H9 (cell line): ENCODE data around the gene ABCF2. TPM values are rescaled to one million over a fixed set of nuclear protein-coding genes. Genes with fewer than 3 reads are reported as not detected.

Experiments used
- DNase-seq: peaks from one replicate; pipeline ENCODE4 v3.0.0-alpha.2; 2017
- H2AFZ ChIP-seq: one replicate; pipeline ENCODE4 v1.6.1; 2013; ENCODE audit warnings: mild to moderate bottlenecking, low read length, control low read depth, moderate library complexity
- H2AK5ac ChIP-seq: 2 replicates; pipeline ENCODE4 v1.6.1; 2013; ENCODE audit warnings: low read length, control low read depth, mixed read lengths; ENCODE audit not compliant: insufficient read length
- H2BK120ac ChIP-seq: one replicate; pipeline ENCODE4 v1.6.1; 2013; ENCODE audit warnings: low read depth, mild to moderate bottlenecking, low read length, control low read depth, inconsistent platforms; ENCODE audit not compliant: poor library complexity, severe bottlenecking
- H2BK12ac ChIP-seq: 2 replicates; pipeline ENCODE4 v1.6.1; 2013; ENCODE audit warnings: low read length, control low read depth, mixed read lengths, low read depth; ENCODE audit not compliant: insufficient read length
- H2BK15ac ChIP-seq: 2 replicates; pipeline ENCODE4 v1.6.1; 2013; ENCODE audit warnings: low read depth, low read length, control low read depth
- H2BK20ac ChIP-seq: one replicate; pipeline ENCODE4 v1.6.1; 2013; ENCODE audit warnings: low read depth, mild to moderate bottlenecking, low read length, control low read depth, inconsistent platforms; ENCODE audit not compliant: poor library complexity, severe bottlenecking
- H2BK5ac ChIP-seq: 2 replicates; pipeline ENCODE4 v1.6.1; 2013; ENCODE audit warnings: low read length, control low read depth, mixed read lengths; ENCODE audit not compliant: insufficient read length
- H3K14ac ChIP-seq: 2 replicates; pipeline ENCODE4 v1.6.1; 2013; ENCODE audit warnings: low read length, control low read depth; ENCODE audit not compliant: insufficient read depth
- H3K18ac ChIP-seq: 2 replicates; pipeline ENCODE4 v1.6.1; 2013; ENCODE audit warnings: low read depth, mild to moderate bottlenecking, mixed read lengths, low read length, control low read depth; ENCODE audit not compliant: insufficient read length
- H3K23ac ChIP-seq: 2 replicates; pipeline ENCODE4 v1.6.1; 2013; ENCODE audit warnings: low read length, control low read depth, mixed read lengths, low read depth; ENCODE audit not compliant: insufficient read length
- H3K23me2 ChIP-seq: 2 replicates; pipeline ENCODE4 v1.6.1; 2013; ENCODE audit warnings: low read depth, mild to moderate bottlenecking, mixed read lengths, low read length, control low read depth; ENCODE audit not compliant: insufficient read length, poor library complexity, severe bottlenecking
- H3K27ac ChIP-seq: 2 replicates; pipeline ENCODE4 v1.5.1; 2013; ENCODE audit warnings: low read length, control low read depth, mixed read lengths, low read depth; ENCODE audit not compliant: insufficient read length
- H3K27me3 ChIP-seq: 2 replicates; pipeline ENCODE4 v1.6.1; 2013; ENCODE audit warnings: low read length, control low read depth, inconsistent platforms; ENCODE audit not compliant: insufficient read depth
- H3K4ac ChIP-seq: 2 replicates; pipeline ENCODE4 v1.6.1; 2013; ENCODE audit warnings: low read depth, mild to moderate bottlenecking, control low read depth, inconsistent platforms, low read length, moderate library complexity
- H3K4me1 ChIP-seq: 2 replicates; pipeline ENCODE4 v1.6.1; 2013; ENCODE audit warnings: low read length, control low read depth, inconsistent platforms; ENCODE audit not compliant: insufficient read depth
- H3K4me2 ChIP-seq: 2 replicates; pipeline ENCODE4 v1.6.1; 2013; ENCODE audit warnings: low read length, control low read depth, mixed read lengths; ENCODE audit not compliant: insufficient read length, insufficient read depth
- H3K56ac ChIP-seq: 2 replicates; pipeline ENCODE4 v1.6.1; 2013; ENCODE audit warnings: low read depth, mild to moderate bottlenecking, mixed read lengths, low read length, control low read depth; ENCODE audit not compliant: insufficient read length
- H3K79me1 ChIP-seq: 2 replicates; pipeline ENCODE4 v1.6.1; 2013; ENCODE audit warnings: low read depth, mild to moderate bottlenecking, moderate library complexity, low read length, control low read depth, inconsistent platforms; ENCODE audit not compliant: insufficient read depth, poor library complexity, severe bottlenecking
- H3K79me2 ChIP-seq: 2 replicates; pipeline ENCODE4 v1.6.1; 2013; ENCODE audit warnings: low read length, control low read depth, inconsistent platforms; ENCODE audit not compliant: insufficient read depth
- H3K9ac ChIP-seq: 2 replicates; pipeline ENCODE4 v1.6.1; 2013; ENCODE audit warnings: low read length, control low read depth, mixed read lengths; ENCODE audit not compliant: insufficient read length; ENCODE audit errors: extremely low read depth
- H3K9me3 ChIP-seq: one replicate; pipeline ENCODE4 v1.6.1; 2013; ENCODE audit warnings: low read depth, low read length, inconsistent platforms; ENCODE audit not compliant: control insufficient read depth
- H3T11ph ChIP-seq: one replicate; pipeline ENCODE4 v1.6.1; 2013; ENCODE audit warnings: mild to moderate bottlenecking, low read length, control low read depth, inconsistent platforms
- H4K20me1 ChIP-seq: one replicate; pipeline ENCODE4 v1.6.1; 2013; ENCODE audit not compliant: control insufficient read depth, insufficient read length, insufficient read depth
- H4K5ac ChIP-seq: 2 replicates; pipeline ENCODE4 v1.6.1; 2013; ENCODE audit warnings: low read depth, mild to moderate bottlenecking, mixed read lengths, low read length, control low read depth; ENCODE audit not compliant: insufficient read length
- H4K8ac ChIP-seq: replicated peaks from 2 replicates; pipeline ENCODE4 v1.6.1; 2013; ENCODE audit warnings: low read length, control low read depth, mixed read lengths, low read depth; ENCODE audit not compliant: insufficient read length
- H4K91ac ChIP-seq: 2 replicates; pipeline ENCODE4 v1.6.1; 2013; ENCODE audit warnings: low read depth, mild to moderate bottlenecking, moderate library complexity, mixed read lengths, low read length, control low read depth; ENCODE audit not compliant: insufficient read length
- H3K27ac Mint-ChIP-seq, 3 experiments: 2 replicates in 2 of 3; 3 replicates in 1 of 3; pipeline ENCODE4 v1.8.0; 2020 to 2021; ENCODE audit warnings: mixed read lengths in 3 of 3, mild to moderate bottlenecking in 1 of 3, moderate library complexity in 1 of 3
- H3K27me3 Mint-ChIP-seq: 2 replicates; pipeline ENCODE4 v1.8.0; 2021; ENCODE audit warnings: low read depth, mild to moderate bottlenecking, moderate library complexity, mixed read lengths
- H3K36me3 Mint-ChIP-seq, 3 experiments: 2 replicates in 2 of 3; 3 replicates in 1 of 3; pipeline ENCODE4 v1.8.0; 2020 to 2021; ENCODE audit warnings: low read depth in 3 of 3, mixed read lengths in 3 of 3; ENCODE audit not compliant: insufficient read depth in 1 of 3
- H3K4me1 Mint-ChIP-seq, 2 experiments: 2 replicates each; pipeline ENCODE4 v1.8.0; 2020; ENCODE audit warnings: mixed read lengths in 2 of 2
- H3K4me3 Mint-ChIP-seq, 2 experiments: 2 replicates in 1 of 2; 3 replicates in 1 of 2; pipeline ENCODE4 v1.8.0; 2020 to 2021; ENCODE audit warnings: mild to moderate bottlenecking in 2 of 2, mixed read lengths in 2 of 2, moderate library complexity in 1 of 2
- H3K9me3 Mint-ChIP-seq, 2 experiments: 2 replicates in 1 of 2; 3 replicates in 1 of 2; pipeline ENCODE4 v1.8.0; 2020; ENCODE audit warnings: mild to moderate bottlenecking in 2 of 2, mixed read lengths in 2 of 2, moderate library complexity in 1 of 2
- CTCF ChIP-seq: fragments of 200-600 bp; sonication (generic); conservative IDR thresholded peaks from 3 replicates; pipeline ENCODE4 v1.8.0; 2021; ENCODE audit warnings: antibody characterized with exemption, mild to moderate bottlenecking
- WGBS: extraction: QIAGEN DNeasy Blood & Tissue Kit; methylation state at CpG from one replicate; pipeline ENCODE4 v1.1.7; 2013; ENCODE audit warnings: missing lambda C conversion rate, low lambda C conversion rate, mixed read lengths; ENCODE audit not compliant: insufficient read length; ENCODE audit errors: extremely low coverage; 5-methylcytosine and 5-hydroxymethylcytosine counted together
- total RNA-seq: library from RNA; stranded (reverse); gene quantifications from 2 replicates; pipeline ENCODE4 v1.2.1, GENCODE V29; 2021

Gene ABCF2
- total RNA-seq, 1 experiment from 2014 or later = 70.1 TPM

DNA sequence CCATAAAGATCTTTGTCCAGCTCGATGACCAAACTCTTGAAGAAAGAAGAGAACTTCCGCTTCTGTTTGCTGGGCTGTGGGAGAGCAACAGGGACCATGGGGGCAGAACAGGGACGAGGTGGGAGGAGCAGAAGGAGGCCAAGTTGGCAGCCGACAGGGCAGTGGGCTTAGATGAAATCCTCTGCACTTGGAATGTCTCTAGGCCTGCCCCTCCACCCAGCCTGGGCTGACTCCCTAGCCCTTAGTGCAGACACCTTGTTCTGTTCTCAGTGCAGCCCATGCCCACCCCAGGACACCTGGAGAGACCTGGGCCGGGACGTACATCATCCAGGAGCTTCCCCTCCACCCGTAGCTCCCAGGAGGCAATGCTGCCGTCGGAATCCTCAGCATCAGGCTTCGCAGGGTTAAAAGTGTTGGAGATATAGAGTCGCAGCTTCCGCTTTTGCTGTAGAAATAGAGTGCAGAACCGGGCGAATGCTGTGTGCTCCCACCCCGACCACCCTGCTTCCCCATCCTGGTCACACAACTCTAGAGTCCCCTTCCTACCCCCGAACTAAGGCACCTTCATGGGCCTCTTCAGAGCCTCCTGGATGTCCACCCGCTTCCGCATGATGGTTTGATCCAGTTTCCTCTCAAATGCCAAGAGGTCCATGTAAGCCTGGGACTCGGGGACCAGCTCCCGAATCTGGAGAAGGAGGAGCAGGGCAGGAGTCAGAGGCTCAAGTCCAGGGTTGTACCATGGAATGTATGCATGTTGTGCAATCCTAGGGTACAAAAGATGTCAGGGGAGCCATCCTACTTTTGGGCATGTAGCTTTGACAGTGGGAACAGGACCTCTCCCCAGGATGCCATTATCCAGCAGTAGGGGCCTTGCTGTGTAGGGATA, 15.4 kb upstream of the ABCF2 start:
- H3K56ac ChIP-seq = no peak overlapping the region
- no peak overlapping the region for H4K5ac ChIP-seq
- peaks cover 1% of the 10 kb centered on the region; the same call in 1 of the 2 replicates for H3K27me3 ChIP-seq
- no peak overlapping the region for H3K14ac ChIP-seq
- H3K36me3 Mint-ChIP-seq = peaks cover 2 to 5% (median 2%) of the 10 kb centered on the region in 3 experiments; a peak in 6 of 7 replicates
- H3K27ac ChIP-seq = no peak overlapping the region
- WGBS = no CpG with 5 or more reads among the region's 20 CpGs
- H3K23ac ChIP-seq = no peak overlapping the region
- H4K91ac ChIP-seq = no peak overlapping the region
- H2BK120ac ChIP-seq = no peak overlapping the region
- H3K4me2 ChIP-seq = no peak overlapping the region
- no peaks in the 10 kb centered on the region for H3K9me3 ChIP-seq
- no peak for TF ChIP-seq CTCF
- no peak overlapping the region for H2AK5ac ChIP-seq
- H3K4me1 ChIP-seq = no peaks in the 10 kb centered on the region; the same call in 1 of the 2 replicates
- no peak overlapping the region for H3K4ac ChIP-seq
- H3K4me3 Mint-ChIP-seq = no peak overlapping the region
- H4K8ac ChIP-seq = no peak overlapping the region
- H3T11ph ChIP-seq = no peak overlapping the region
- no peak overlapping the region for H2BK12ac ChIP-seq
- no peak overlapping the region for H2BK15ac ChIP-seq
- H2BK20ac ChIP-seq = no peak overlapping the region
- H3K4me1 Mint-ChIP-seq = peaks cover 28 to 37% of the 10 kb centered on the region in 2 experiments
- H3K18ac ChIP-seq = no peak overlapping the region
- H3K9ac ChIP-seq = no peak overlapping the region
- DNase-seq = no peak
- H3K79me2 ChIP-seq = no peaks in the 10 kb centered on the region
- no peaks in the 10 kb centered on the region; a peak in 1 of 5 replicates for H3K9me3 Mint-ChIP-seq
- no peak overlapping the region for H2BK5ac ChIP-seq
- H3K27ac Mint-ChIP-seq = no peak overlapping the region; a peak in 2 of 7 replicates
- peaks cover 38% of the 10 kb centered on the region for H3K27me3 Mint-ChIP-seq
- no peaks in the 10 kb centered on the region for H3K23me2 ChIP-seq
- no peak overlapping the region for H2AFZ ChIP-seq
- H4K20me1 ChIP-seq = no peaks in the 10 kb centered on the region
- no peaks in the 10 kb centered on the region for H3K79me1 ChIP-seq
